OCI-LY3 (cell line): Measurements from ENCODE around the gene CELSR3.

Experiments used
- H2AFZ ChIP-seq: fragments of 200-600, 300-600 bp; shearing (Covaris generic); 2 replicates; pipeline ENCODE4 v1.6.0; 2014; ENCODE audit warnings: antibody characterized with exemption, low read depth, low read length
- H3K27ac ChIP-seq: fragments of 200-600, 300-600 bp; sonication (generic); 2 replicates; pipeline ENCODE4 v1.5.1; 2014; ENCODE audit warnings: mild to moderate bottlenecking, low read length, moderate library complexity, mixed read lengths
- H3K27me3 ChIP-seq: fragments of 200-600, 300-600 bp; sonication (generic); 2 replicates; pipeline ENCODE4 v1.6.1; 2014; ENCODE audit warnings: low read depth, low read length, mixed read lengths
- H3K36me3 ChIP-seq: fragments of 200-600, 300-600 bp; sonication (generic); replicated peaks from 2 replicates; pipeline ENCODE3; 2014; ENCODE audit warnings: low read depth, low read length, mixed read lengths
- H3K4me1 ChIP-seq: fragments of 300-600, 200-600 bp; sonication (generic); 2 replicates; pipeline ENCODE4 v1.6.1; 2014; ENCODE audit warnings: low read length, mixed read lengths
- H3K4me2 ChIP-seq: fragments of 200-600, 300-600 bp; sonication (generic); 2 replicates; pipeline ENCODE4 v1.6.1; 2014; ENCODE audit warnings: low read length, mixed read lengths
- H3K4me3 ChIP-seq: fragments of 300-600, 200-600 bp; sonication (generic); 2 replicates; pipeline ENCODE4 v1.5.1; 2014; ENCODE audit warnings: antibody characterized with exemption, mild to moderate bottlenecking, low read length, moderate library complexity
- H3K79me2 ChIP-seq: fragments of 300-600, 200-600 bp; shearing (Covaris generic); 2 replicates; pipeline ENCODE4 v1.6.1; 2014; ENCODE audit warnings: mild to moderate bottlenecking, low read length, mixed read lengths
- H3K9ac ChIP-seq: fragments of 300-600, 200-600 bp; shearing (Covaris generic); 2 replicates; pipeline ENCODE4 v1.6.0; 2014; ENCODE audit warnings: mild to moderate bottlenecking, low read length, moderate library complexity
- H3K9me3 ChIP-seq: fragments of 200-600, 300-600 bp; shearing (Covaris generic); 2 replicates; pipeline ENCODE4 v1.6.1; 2014; ENCODE audit warnings: low read length, mixed read lengths; ENCODE audit not compliant: insufficient read depth
- H4K20me1 ChIP-seq: fragments of 200-600, 300-600 bp; sonication (generic); 2 replicates; pipeline ENCODE4 v1.6.1; 2016; ENCODE audit warnings: low read length, mixed read lengths; ENCODE audit not compliant: insufficient read depth
- EZH2phosphoT487 ChIP-seq: fragments of 200-600 bp; shearing (Covaris generic); IDR thresholded peaks from 2 replicates; pipeline ENCODE4 v1.6.1; 2018; ENCODE audit warnings: antibody characterized with exemption, mixed run types, low read depth
- TF ChIP-seq, protein P1 (sequence below): fragments of 200-600, 300-600 bp; sonication (generic); IDR thresholded peaks from 2 replicates; pipeline ENCODE4 v1.5.1; 2014; ENCODE audit warnings: antibody characterized with exemption, low read length, low read depth

Gene CELSR3

DNA sequence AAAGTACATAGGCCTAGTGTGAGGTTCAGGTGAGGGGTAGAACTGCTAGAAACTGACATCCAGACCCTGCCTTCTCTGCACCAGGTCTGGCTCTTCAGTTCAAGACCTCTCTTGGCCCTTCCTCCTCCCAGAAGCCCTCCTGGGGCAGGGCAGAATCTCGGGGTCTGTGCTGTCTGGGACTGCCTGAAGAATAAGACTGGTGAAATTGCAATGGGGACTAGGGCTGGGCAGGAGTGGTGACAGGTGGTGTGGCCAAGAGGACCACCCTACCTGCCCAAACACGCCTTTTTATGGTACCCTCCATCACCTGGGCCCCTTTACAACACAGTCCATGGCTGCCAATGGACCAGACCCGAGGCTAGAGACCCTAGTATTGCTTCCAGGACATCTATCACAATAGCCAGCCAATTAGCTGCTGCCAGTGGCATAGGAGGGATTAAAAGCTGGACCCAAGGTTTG lies 24.6 kb upstream of the CELSR3 start:
- H3K27ac ChIP-seq, result no peak overlapping the region

DNA sequence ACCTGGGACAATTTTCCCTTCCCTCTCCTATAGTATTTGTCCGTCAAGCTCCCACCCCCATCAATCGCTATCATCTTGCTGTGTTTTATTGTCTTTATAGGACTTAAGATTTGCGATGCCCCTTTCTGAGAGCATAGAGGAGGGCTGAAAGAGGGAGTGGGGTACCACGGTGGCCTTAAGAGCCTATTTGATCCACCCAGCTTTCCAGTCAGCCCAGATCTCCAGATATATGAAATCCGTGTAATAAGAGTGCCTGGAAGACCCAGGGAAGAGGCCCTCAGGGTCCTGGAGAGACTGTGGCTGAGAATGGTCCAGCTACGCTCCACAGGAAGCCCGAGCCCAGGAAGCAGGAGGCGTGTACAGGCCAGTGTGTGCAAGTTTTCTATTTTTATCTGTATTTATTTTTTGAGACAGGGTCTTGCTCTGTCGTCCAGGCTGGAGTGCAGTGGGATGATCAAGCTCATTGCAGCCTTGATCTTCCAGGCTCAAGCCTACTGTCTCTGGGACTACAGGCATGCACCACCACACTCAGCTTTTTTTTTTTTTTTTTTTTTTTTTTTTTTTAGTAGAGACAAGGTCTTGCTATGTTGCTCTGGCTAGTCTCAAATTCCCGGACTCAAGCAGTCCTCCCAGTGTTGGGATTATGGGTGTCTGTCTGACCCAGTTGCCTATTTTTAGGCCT lies 24.0 kb upstream of the CELSR3 start:
- Histone ChIP-seq H3K4me3 (peak overlapping the region; percentile 94), H2AFZ (no peak overlapping the region), H3K9me3 (no peaks in the 10 kb centered on the region), H3K79me2 (peaks cover 23% of the 10 kb centered on the region), H3K27me3 (no peaks in the 10 kb centered on the region), H3K27ac (peak overlapping the region; percentile 22; the same call in 1 of the 2 replicates), H3K4me1 (peaks cover 16% of the 10 kb centered on the region), H3K36me3 (peaks cover 49% of the 10 kb centered on the region), H3K4me2 (peak overlapping the region; percentile 89), H3K9ac (peak overlapping the region; percentile 92), H4K20me1 (peaks cover 8% of the 10 kb centered on the region)
- no peak for TF ChIP-seq EZH2phosphoT487
- TF ChIP-seq, protein P1, sequence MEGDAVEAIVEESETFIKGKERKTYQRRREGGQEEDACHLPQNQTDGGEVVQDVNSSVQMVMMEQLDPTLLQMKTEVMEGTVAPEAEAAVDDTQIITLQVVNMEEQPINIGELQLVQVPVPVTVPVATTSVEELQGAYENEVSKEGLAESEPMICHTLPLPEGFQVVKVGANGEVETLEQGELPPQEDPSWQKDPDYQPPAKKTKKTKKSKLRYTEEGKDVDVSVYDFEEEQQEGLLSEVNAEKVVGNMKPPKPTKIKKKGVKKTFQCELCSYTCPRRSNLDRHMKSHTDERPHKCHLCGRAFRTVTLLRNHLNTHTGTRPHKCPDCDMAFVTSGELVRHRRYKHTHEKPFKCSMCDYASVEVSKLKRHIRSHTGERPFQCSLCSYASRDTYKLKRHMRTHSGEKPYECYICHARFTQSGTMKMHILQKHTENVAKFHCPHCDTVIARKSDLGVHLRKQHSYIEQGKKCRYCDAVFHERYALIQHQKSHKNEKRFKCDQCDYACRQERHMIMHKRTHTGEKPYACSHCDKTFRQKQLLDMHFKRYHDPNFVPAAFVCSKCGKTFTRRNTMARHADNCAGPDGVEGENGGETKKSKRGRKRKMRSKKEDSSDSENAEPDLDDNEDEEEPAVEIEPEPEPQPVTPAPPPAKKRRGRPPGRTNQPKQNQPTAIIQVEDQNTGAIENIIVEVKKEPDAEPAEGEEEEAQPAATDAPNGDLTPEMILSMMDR, result no peak

More for the DNA sequence above, 24.6 kb upstream of the CELSR3 start:
- H2AFZ ChIP-seq, result no peak overlapping the region
- peaks cover 8% of the 10 kb centered on the region for H4K20me1 ChIP-seq
- no peak overlapping the region for H3K9ac ChIP-seq
- peaks cover 16% of the 10 kb centered on the region for H3K4me1 ChIP-seq
- H3K36me3 ChIP-seq, result peaks cover 48% of the 10 kb centered on the region
- no peaks in the 10 kb centered on the region for H3K27me3 ChIP-seq
- H3K9me3 ChIP-seq, result no peaks in the 10 kb centered on the region
- H3K79me2 ChIP-seq, result peaks cover 23% of the 10 kb centered on the region
- no peak overlapping the region for H3K4me3 ChIP-seq
- no peak overlapping the region for H3K4me2 ChIP-seq
- TF ChIP-seq, protein P1, result no peak
- TF ChIP-seq EZH2phosphoT487, result no peak

DNA sequence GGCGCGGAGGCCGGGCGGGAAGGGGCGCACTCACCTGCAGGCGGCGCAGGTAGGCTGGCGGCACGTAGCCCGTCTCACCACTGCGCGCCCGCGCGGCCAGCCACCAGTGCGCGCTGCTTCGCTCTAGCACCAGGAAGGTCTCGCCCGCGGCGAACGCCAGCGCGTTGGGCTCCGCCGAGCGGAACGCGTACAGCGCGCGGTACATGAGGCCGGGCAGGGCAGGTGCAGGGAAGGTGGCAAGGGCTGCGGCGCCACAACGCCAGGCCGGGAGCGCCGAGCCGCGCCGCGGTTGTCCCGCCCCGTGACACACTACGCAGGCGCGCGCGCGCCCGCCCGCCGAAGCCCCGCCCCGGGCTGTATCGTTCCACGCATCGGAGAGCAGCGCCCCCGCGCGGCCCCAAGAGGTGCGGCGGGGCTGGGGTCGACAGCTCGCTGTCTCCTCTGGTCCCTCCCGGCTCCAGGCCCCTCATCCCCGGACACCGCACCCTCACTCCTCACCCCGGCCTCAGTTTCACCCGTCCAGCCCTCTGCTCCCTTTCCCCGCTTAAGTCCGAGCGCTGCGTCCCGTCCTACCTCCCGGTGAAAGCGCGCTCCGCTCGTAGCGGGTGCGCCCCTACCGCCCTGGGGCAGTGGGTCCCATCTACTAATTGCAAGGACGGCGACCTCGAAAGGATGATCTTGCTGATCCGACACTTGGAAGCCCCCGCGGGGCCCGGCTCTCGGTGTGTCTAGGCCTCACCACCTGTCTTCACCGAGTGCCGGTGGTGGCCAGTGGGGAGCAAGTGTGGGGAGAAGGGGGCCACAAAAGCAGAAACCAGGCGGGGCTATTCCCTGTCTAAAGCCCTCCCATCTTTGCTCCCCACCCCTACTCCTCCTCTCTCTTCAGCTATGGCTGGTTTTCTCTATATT lies 23.2 kb upstream of the CELSR3 start, which contains the start of gene NCKIPSD:
TSS of gene NCKIPSD (minus strand) at position 313 of the 909 bp plus-strand sequence. CDS start at position 205, 108 bp downstream.
- Histone ChIP-seq H3K9ac (peak within 1 kb of the TSS; percentile 92), H3K9me3 (no peaks in the 10 kb centered on the region), H3K4me1 (peaks cover 16% of the 10 kb centered on the region), H3K4me3 (peak within 1 kb of the TSS; percentile 94), H3K27me3 (no peaks in the 10 kb centered on the region), H2AFZ (peak within 1 kb of the TSS; percentile 81), H3K36me3 (peaks cover 52% of the 10 kb centered on the region), H4K20me1 (peaks cover 4% of the 10 kb centered on the region), H3K79me2 (peaks cover 23% of the 10 kb centered on the region), H3K27ac (peak within 1 kb of the TSS; percentile 53), H3K4me2 (peak within 1 kb of the TSS; percentile 89)
- TF ChIP-seq, protein P1, result peak; percentile 66
- no peak for TF ChIP-seq EZH2phosphoT487

DNA sequence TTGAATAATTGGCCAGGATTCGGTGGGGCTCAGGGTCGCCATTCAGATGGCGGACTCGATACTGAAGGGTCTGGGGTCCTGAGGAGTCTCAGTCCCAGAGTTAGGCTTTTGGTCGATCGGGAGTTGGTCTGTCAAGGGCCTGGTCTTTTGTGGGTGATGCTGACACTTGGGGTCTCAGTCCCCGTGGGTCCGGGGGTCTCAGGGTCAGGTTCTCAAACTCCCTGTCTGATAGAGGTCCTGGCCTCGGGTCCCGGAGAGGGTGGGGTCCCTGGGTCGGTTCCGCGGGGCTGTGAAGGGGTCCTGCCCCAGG lies 22.6 kb upstream of the CELSR3 start:
- Histone ChIP-seq H3K4me2 (peak overlapping the region; percentile 79), H3K27me3 (no peaks in the 10 kb centered on the region), H3K9ac (peak overlapping the region; percentile 92), H3K4me1 (peaks cover 18% of the 10 kb centered on the region), H3K27ac (peak overlapping the region; percentile 53), H4K20me1 (peaks cover 4% of the 10 kb centered on the region), H3K79me2 (peaks cover 23% of the 10 kb centered on the region), H2AFZ (peak overlapping the region; percentile 81), H3K4me3 (peak overlapping the region; percentile 94), H3K9me3 (no peaks in the 10 kb centered on the region), H3K36me3 (peaks cover 56% of the 10 kb centered on the region)
- TF ChIP-seq EZH2phosphoT487, result no peak
- TF ChIP-seq, protein P1, result no peak; the same call in 1 of the 2 replicates
